Liver (tissue), 9 donors: ENCODE data around the gene TNFAIP1. TPM values are rescaled to one million over a fixed set of nuclear protein-coding genes. Genes with fewer than 3 reads are reported as not detected.

ENCODE experiments used
- DNase-seq: peaks from one replicate; pipeline ENCODE4 v3.0.0-alpha.2; 2017; ENCODE audit warnings: low spot score
- H3K27ac ChIP-seq, 2 donors: one replicate each; pipeline ENCODE4 v1.7.0; 2013; ENCODE audit warnings: inconsistent platforms in 2 of 2, low read length in 2 of 2, control low read depth in 1 of 2, low read depth in 1 of 2, mild to moderate bottlenecking in 1 of 2
- H3K27me3 ChIP-seq, 4 donors: one replicate each; pipeline versions ENCODE4 v1.6.1 to v1.7.0; 2013; ENCODE audit warnings: low read length in 3 of 4, inconsistent platforms in 1 of 4, mild to moderate bottlenecking in 1 of 4, moderate library complexity in 1 of 4; ENCODE audit not compliant: control insufficient read depth in 4 of 4, insufficient read depth in 4 of 4
- H3K36me3 ChIP-seq, 4 donors: one replicate each; pipeline versions ENCODE4 v1.6.1 to v1.7.0; 2013; ENCODE audit warnings: low read length in 3 of 4, mild to moderate bottlenecking in 3 of 4, low read depth in 1 of 4, moderate library complexity in 1 of 4; ENCODE audit not compliant: control insufficient read depth in 4 of 4, insufficient read depth in 3 of 4
- H3K4me1 ChIP-seq, 4 donors: one replicate each; pipeline versions ENCODE4 v1.6.1 to v1.7.0; 2013; ENCODE audit warnings: low read length in 3 of 4, mild to moderate bottlenecking in 3 of 4, moderate library complexity in 1 of 4; ENCODE audit not compliant: control insufficient read depth in 4 of 4, insufficient read depth in 4 of 4
- H3K4me3 ChIP-seq, 3 donors: one replicate each; pipeline versions ENCODE4 v1.6.1 to v1.7.0; 2013; ENCODE audit warnings: low read length in 3 of 3, control low read depth in 1 of 3, low read depth in 1 of 3, mild to moderate bottlenecking in 1 of 3
- H3K9ac ChIP-seq, 2 donors: one replicate each; pipeline ENCODE4 v1.7.0; 2013; ENCODE audit warnings: low read length in 2 of 2, mild to moderate bottlenecking in 2 of 2, moderate library complexity in 2 of 2, control low read depth in 1 of 2, low read depth in 1 of 2
- H3K9me3 ChIP-seq, 4 donors: one replicate each; pipeline versions ENCODE4 v1.6.1 to v1.7.0; 2013; ENCODE audit warnings: low read length in 3 of 4; ENCODE audit not compliant: control insufficient read depth in 4 of 4
- ATF3 ChIP-seq: IDR thresholded peaks from 2 replicates; pipeline ENCODE4 v1.6.1; 2016; ENCODE audit warnings: antibody characterized with exemption
- CTCF ChIP-seq: fragments of 150-350 bp; IDR thresholded peaks from 2 replicates; pipeline ENCODE4 v1.5.1; 2017; ENCODE audit warnings: improper control_type of control experiment, low read depth, low read length; ENCODE audit not compliant: missing input control
- EGR1 ChIP-seq, 2 donors: IDR thresholded peaks; 2 replicates each; pipeline ENCODE4 v1.6.1; 2016 to 2018; ENCODE audit warnings: antibody characterized with exemption in 2 of 2, low read depth in 2 of 2
- FOXA1 ChIP-seq: IDR thresholded peaks from 2 replicates; pipeline ENCODE4 v1.6.1; 2016; ENCODE audit warnings: antibody characterized with exemption
- FOXA2 ChIP-seq: IDR thresholded peaks from 2 replicates; pipeline ENCODE4 v1.6.1; 2016; ENCODE audit warnings: antibody characterized with exemption
- GABPA ChIP-seq, 2 donors: IDR thresholded peaks in 1 of 2; conservative IDR thresholded peaks in 1 of 2; 2 replicates each; pipeline ENCODE4 v1.6.1; 2016; ENCODE audit warnings: antibody characterized with exemption in 2 of 2, mild to moderate bottlenecking in 1 of 2, moderate library complexity in 1 of 2
- HNF4A ChIP-seq, 2 donors: conservative IDR thresholded peaks; 2 replicates each; pipeline ENCODE4 v1.6.1; 2016; ENCODE audit warnings: antibody characterized with exemption in 2 of 2, mild to moderate bottlenecking in 2 of 2
- HNF4G ChIP-seq: IDR thresholded peaks from 2 replicates; pipeline ENCODE4 v1.6.1; 2016; ENCODE audit warnings: antibody characterized with exemption
- JUND ChIP-seq, 2 donors: IDR thresholded peaks; 2 replicates each; pipeline ENCODE4 v1.6.1; 2016; ENCODE audit warnings: antibody characterized with exemption in 2 of 2
- NR2F2 ChIP-seq: IDR thresholded peaks from 2 replicates; pipeline ENCODE4 v1.6.1; 2016; ENCODE audit warnings: antibody characterized with exemption
- RAD21 ChIP-seq, 2 donors: IDR thresholded peaks; 2 replicates each; pipeline ENCODE4 v1.6.1; 2016; ENCODE audit warnings: antibody characterized with exemption in 2 of 2, mild to moderate bottlenecking in 2 of 2
- REST ChIP-seq: IDR thresholded peaks from 2 replicates; pipeline ENCODE4 v1.6.1; 2016; ENCODE audit warnings: antibody characterized with exemption, mild to moderate bottlenecking
- RXRA ChIP-seq, 2 donors: IDR thresholded peaks; 2 replicates each; pipeline ENCODE4 v1.6.1; 2017 to 2018; ENCODE audit warnings: antibody characterized with exemption in 2 of 2, mild to moderate bottlenecking in 1 of 2
- SP1 ChIP-seq: IDR thresholded peaks from 2 replicates; pipeline ENCODE4 v1.6.1; 2018; ENCODE audit warnings: antibody characterized with exemption, mild to moderate bottlenecking
- TAF1 ChIP-seq: conservative IDR thresholded peaks from 2 replicates; pipeline ENCODE4 v1.6.1; 2016; ENCODE audit warnings: antibody characterized with exemption, mild to moderate bottlenecking
- YY1 ChIP-seq: IDR thresholded peaks from 2 replicates; pipeline ENCODE4 v1.6.1; 2016; ENCODE audit warnings: antibody characterized with exemption, mild to moderate bottlenecking
- ZBTB33 ChIP-seq: IDR thresholded peaks from 2 replicates; pipeline ENCODE4 v1.6.1; 2016; ENCODE audit warnings: antibody characterized with exemption
- WGBS: extraction: QIAGEN DNeasy Blood & Tissue Kit; methylation state at CpG from one replicate; pipeline ENCODE4 v1.1.7; 2013; 5-methylcytosine and 5-hydroxymethylcytosine counted together
- polyA plus RNA-seq, 2 donors: library from polyadenylated mRNA; stranded (reverse) in 1 of 2; unstranded in 1 of 2; fragments of 200-250 nt in 1 of 2; fragments of >200 nt in 1 of 2; fragmentation: Nextera tagmentation in 1 of 2; extraction: Ambion mirVana in 1 of 2; gene quantifications; one replicate each; pipeline versions ENCODE4 v1.2.1 to v1.2.3, GENCODE V29; 2013 to 2015
- total RNA-seq, 2 donors: library from RNA; depleted of rRNA; stranded (reverse); fragments of >200 nt; gene quantifications; one replicate each; pipeline ENCODE4 v1.2.3, GENCODE V29; 2014
- donor health status: healthy.
- donor health status: healthy.
- donor health status: healthy.
- donor health status: healthy.
- donor health status: healthy.

Gene TNFAIP1
- total and polyA plus RNA-seq, 4 donors: 11.7 to 31.7 (median 19.6) TPM

GRCh38 chr17:28331891-28332420, 3.6 kb upstream of the TNFAIP1 start:
- no peak for DNase-seq
- Histone ChIP-seq H3K9ac (no peak overlapping the region), H3K36me3 (peaks cover 0 to 27% (median 13%) of the 10 kb centered on the region in 4 donors), H3K9me3 (no peaks in the 10 kb centered on the region), H3K27me3 (no peaks in the 10 kb centered on the region), H3K4me1 (peaks cover 0 to 25% (median 22%) of the 10 kb centered on the region in 4 donors), H3K27ac (no peak overlapping the region), H3K4me3 (no peak overlapping the region)
- 85% methylated on average over 6 of the region's 6 CpGs for WGBS
- TF ChIP-seq REST: no peak
- TF ChIP-seq EGR1 (IDR thresholded peaks at IDR 0.05; ENCODE audit: low read depth in 2 of 2): no peak
- TF ChIP-seq ZBTB33: no peak
- TF ChIP-seq ATF3: no peak
- no peak for TF ChIP-seq HNF4A (conservative IDR thresholded peaks at IDR 0.05)

- no peaks in the 10 kb centered on the region for H3K27me3 ChIP-seq
- H3K36me3 ChIP-seq: peaks cover 0 to 16% (median 7%) of the 10 kb centered on the region in 4 donors
- no peak overlapping the region for H3K9ac ChIP-seq
- H3K4me3 ChIP-seq: no peak overlapping the region
- DNase-seq: no peak
- no peaks in the 10 kb centered on the region for H3K9me3 ChIP-seq
- WGBS: 84% methylated on average over 1 of the region's 1 CpG
- no peak overlapping the region for H3K27ac ChIP-seq
- no peak for TF ChIP-seq ATF3
- no peak for TF ChIP-seq FOXA2
- TF ChIP-seq RXRA (IDR thresholded peaks at IDR 0.05): no peak
- no peak for TF ChIP-seq YY1
- no peak for TF ChIP-seq NR2F2
- TF ChIP-seq GABPA (IDR thresholded peaks at IDR 0.05 in 1 of 2, conservative IDR thresholded peaks at IDR 0.05 in 1 of 2): no peak
- no peak for TF ChIP-seq TAF1
- TF ChIP-seq CTCF: no peak
- no peak for TF ChIP-seq RAD21 (IDR thresholded peaks at IDR 0.05)
- TF ChIP-seq HNF4G: no peak
- no peak for TF ChIP-seq SP1
- TF ChIP-seq FOXA1: no peak
- no peak for TF ChIP-seq HNF4A (conservative IDR thresholded peaks at IDR 0.05)
- TF ChIP-seq JUND (IDR thresholded peaks at IDR 0.05): no peak
- H3K4me1 ChIP-seq: peaks cover 4 to 37% (median 35%) of the 10 kb centered on the region in 4 donors
Measured at GRCh38 chr17:28333083-28333746, 2.3 kb upstream of the TNFAIP1 start.
